PC-9 (cell line): ENCODE data around the gene ETS1. TPM values are rescaled to one million over a fixed set of nuclear protein-coding genes. Genes with fewer than 3 reads are reported as not detected.

Experiments used
- BruUV-seq: library from RNA; stranded (reverse); fragments of 400-500 nt; replicated peaks from 2 replicates; lab custom pipeline; 2021; lab: Mats Ljungman, UMichigan
- CTCF ChIA-PET: fragments of 300-600 bp; sonication (Branson Sonifier 250); formaldehyde crosslinking; loops from one replicate; lab custom pipeline; 2022; ENCODE audit warnings: antibody characterized with exemption; lab: Charles Lee
- POLR2A ChIA-PET: fragments of 300-600 bp; sonication (Branson Sonifier 250); formaldehyde crosslinking; loops from one replicate; lab custom pipeline; 2022; ENCODE audit warnings: antibody characterized with exemption; ENCODE audit not compliant: unreplicated experiment; lab: Charles Lee
- DNase-seq, 2 experiments: peaks; one replicate each; pipeline versions ENCODE4 v3.0.0 to v3.0.0-alpha.2; 2015 to 2022; ENCODE audit warnings: mixed read lengths in 1 of 2
- H2AFZ ChIP-seq: fragments of 200-600 bp; sonication (generic); 2 replicates; pipeline ENCODE4 v1.8.1; 2017; ENCODE audit warnings: antibody characterized with exemption
- H3F3A ChIP-seq: fragments of 200-600 bp; sonication (generic); 2 replicates; pipeline ENCODE4 v1.8.1; 2017; ENCODE audit warnings: antibody characterized with exemption, mild to moderate bottlenecking, low read depth; ENCODE audit not compliant: insufficient read depth
- H3K27ac ChIP-seq: fragments of 200-600 bp; sonication (generic); 2 replicates; pipeline ENCODE4 v1.6.1; 2016; ENCODE audit warnings: mixed run types
- H3K27me3 ChIP-seq: fragments of 200-600 bp; sonication (generic); 2 replicates; pipeline ENCODE4 v1.6.1; 2016; ENCODE audit warnings: low read depth, mixed run types; ENCODE audit not compliant: insufficient read depth
- H3K36me3 ChIP-seq: fragments of 200-600 bp; sonication (generic); 2 replicates; pipeline ENCODE4 v1.6.1; 2016; ENCODE audit warnings: low read depth, mixed run types
- H3K4me1 ChIP-seq: fragments of 200-600 bp; sonication (generic); replicated peaks from 2 replicates; pipeline ENCODE4 v1.6.1; 2016; ENCODE audit warnings: mixed run types; ENCODE audit not compliant: insufficient read depth
- H3K4me2 ChIP-seq: fragments of 200-600 bp; sonication (generic); 2 replicates; pipeline ENCODE4 v1.6.1; 2017; ENCODE audit warnings: mixed run types
- H3K4me3 ChIP-seq: fragments of 200-600 bp; sonication (generic); 2 replicates; pipeline ENCODE4 v1.6.1; 2016; ENCODE audit warnings: mixed run types
- H3K79me2 ChIP-seq: fragments of 200-600 bp; sonication (generic); 2 replicates; pipeline ENCODE4 v1.6.1; 2017; ENCODE audit warnings: low read depth, mixed run types
- H3K9me2 ChIP-seq: fragments of 200-600 bp; sonication (generic); 2 replicates; pipeline ENCODE4 v1.8.1; 2017; ENCODE audit warnings: mild to moderate bottlenecking; ENCODE audit not compliant: insufficient read depth
- H3K9me3 ChIP-seq: fragments of 200-600 bp; sonication (generic); 2 replicates; pipeline ENCODE4 v1.8.1; 2016; ENCODE audit warnings: low read depth; ENCODE audit not compliant: insufficient read depth
- H4K20me1 ChIP-seq: fragments of 200-600 bp; sonication (generic); 2 replicates; pipeline ENCODE4 v1.8.1; 2017; ENCODE audit not compliant: insufficient read depth
- EZH2 ChIP-seq: fragments of 200-600 bp; sonication (generic); IDR thresholded peaks from 2 replicates; pipeline ENCODE4 v1.8.0; 2017; ENCODE audit warnings: antibody characterized with exemption, low read depth
- intact Hi-C: fragments of 100-400 bp; cut with micrococcal nuclease; formaldehyde crosslinking; loops from one replicate; pipeline ENCODE4 v1.10.0; 2022; ENCODE audit not compliant: unreplicated experiment
- total RNA-seq: library from RNA; stranded (reverse); gene quantifications from 2 replicates; pipeline ENCODE4 v1.2.3, GENCODE V29; 2021
- TF ChIP-seq, protein P1 (sequence below): fragments of 200-600 bp; sonication (generic); conservative IDR thresholded peaks from 2 replicates; pipeline ENCODE4 v1.6.1; 2017; ENCODE audit warnings: mixed run types, antibody characterized with exemption, mild to moderate bottlenecking, moderate library complexity

The ETS1 gene
- total RNA-seq, 1 experiment from 2014 or later: 23.3 TPM

DNA sequence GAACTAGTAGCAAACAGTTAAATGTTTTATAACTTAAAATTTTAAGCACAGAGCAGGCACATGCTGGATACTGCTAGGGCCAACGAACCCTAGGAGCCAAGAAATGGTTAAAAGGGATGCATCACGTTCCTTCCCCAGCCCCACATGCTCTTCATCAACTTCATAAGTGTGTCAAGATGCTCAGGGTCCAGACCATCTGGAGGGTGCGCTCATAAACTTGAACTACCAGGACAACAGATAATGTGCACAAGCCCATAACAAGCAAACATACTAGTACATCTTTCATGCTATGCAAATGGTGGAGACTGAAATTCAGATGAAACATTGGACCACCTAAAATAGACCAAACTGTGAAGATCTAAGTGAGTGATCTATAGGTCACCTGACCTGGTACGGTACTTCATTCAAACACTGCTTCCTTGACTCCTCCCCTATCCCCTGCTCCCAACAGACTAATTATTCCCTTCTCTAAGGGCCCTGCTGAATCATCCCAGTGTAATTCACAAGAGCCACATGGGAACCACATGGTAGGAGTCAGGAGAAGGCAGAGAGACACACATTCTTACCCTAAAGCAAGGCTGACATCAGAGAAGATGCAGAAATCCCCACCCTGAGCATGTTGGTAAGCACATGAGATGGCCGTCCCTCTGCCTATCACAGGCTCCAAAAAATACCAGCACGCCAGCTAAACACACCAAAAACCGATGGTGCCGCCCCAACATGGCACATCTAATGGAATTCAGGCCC, 83.9 kb downstream of the ETS1 start:
- H3F3A ChIP-seq: peaks cover 25% of the 10 kb centered on the region
- H3K9me3 ChIP-seq: no peaks in the 10 kb centered on the region
- H3K27me3 ChIP-seq: no peaks in the 10 kb centered on the region
- POLR2A ChIA-PET: interaction anchor here (0.5 kb wide), 1 partner anchor 145 kb away, joined by 3 read pairs; no protein-coding TSS in a partner anchor
- H4K20me1 ChIP-seq: no peaks in the 10 kb centered on the region
- H2AFZ ChIP-seq: no peak overlapping the region
- H3K4me2 ChIP-seq: peak overlapping the region; percentile 37
- H3K9me2 ChIP-seq: no peaks in the 10 kb centered on the region
- H3K4me3 ChIP-seq: no peak overlapping the region
- no TSS peak for BruUV-seq
- intact Hi-C loops: no loop called here
- CTCF ChIA-PET: no interaction called here
- DNase-seq: no peak
- H3K4me1 ChIP-seq: peaks cover 63% of the 10 kb centered on the region
- H3K27ac ChIP-seq: peak overlapping the region; percentile 56
- TF ChIP-seq, protein P1, sequence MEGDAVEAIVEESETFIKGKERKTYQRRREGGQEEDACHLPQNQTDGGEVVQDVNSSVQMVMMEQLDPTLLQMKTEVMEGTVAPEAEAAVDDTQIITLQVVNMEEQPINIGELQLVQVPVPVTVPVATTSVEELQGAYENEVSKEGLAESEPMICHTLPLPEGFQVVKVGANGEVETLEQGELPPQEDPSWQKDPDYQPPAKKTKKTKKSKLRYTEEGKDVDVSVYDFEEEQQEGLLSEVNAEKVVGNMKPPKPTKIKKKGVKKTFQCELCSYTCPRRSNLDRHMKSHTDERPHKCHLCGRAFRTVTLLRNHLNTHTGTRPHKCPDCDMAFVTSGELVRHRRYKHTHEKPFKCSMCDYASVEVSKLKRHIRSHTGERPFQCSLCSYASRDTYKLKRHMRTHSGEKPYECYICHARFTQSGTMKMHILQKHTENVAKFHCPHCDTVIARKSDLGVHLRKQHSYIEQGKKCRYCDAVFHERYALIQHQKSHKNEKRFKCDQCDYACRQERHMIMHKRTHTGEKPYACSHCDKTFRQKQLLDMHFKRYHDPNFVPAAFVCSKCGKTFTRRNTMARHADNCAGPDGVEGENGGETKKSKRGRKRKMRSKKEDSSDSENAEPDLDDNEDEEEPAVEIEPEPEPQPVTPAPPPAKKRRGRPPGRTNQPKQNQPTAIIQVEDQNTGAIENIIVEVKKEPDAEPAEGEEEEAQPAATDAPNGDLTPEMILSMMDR: no peak
- TF ChIP-seq EZH2: no peak
- H3K36me3 ChIP-seq: no peaks in the 10 kb centered on the region
- H3K79me2 ChIP-seq: peaks cover 76% of the 10 kb centered on the region

DNA sequence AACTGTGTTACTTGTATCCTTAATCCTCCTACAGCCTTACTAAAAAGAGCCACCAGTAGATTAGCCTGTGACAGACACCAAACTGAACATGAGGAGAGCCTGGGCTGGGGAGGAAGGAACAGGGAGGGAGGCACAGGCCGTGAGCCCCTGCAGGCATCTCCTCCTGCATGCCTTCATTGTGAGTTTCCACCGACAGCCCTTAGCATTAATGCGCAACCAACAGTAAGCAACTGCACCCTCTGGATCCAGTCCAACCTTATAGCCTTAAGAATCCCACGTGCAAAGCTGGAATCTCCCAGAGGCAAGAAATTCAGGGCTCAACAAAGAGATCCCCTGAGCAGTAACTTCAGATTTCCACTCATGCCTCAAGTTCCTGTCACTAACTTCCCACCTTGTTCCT, 84.6 kb downstream of the ETS1 start:
- H3K79me2 ChIP-seq: peaks cover 73% of the 10 kb centered on the region
- peak overlapping the region; percentile 56 for H3K27ac ChIP-seq

DNA sequence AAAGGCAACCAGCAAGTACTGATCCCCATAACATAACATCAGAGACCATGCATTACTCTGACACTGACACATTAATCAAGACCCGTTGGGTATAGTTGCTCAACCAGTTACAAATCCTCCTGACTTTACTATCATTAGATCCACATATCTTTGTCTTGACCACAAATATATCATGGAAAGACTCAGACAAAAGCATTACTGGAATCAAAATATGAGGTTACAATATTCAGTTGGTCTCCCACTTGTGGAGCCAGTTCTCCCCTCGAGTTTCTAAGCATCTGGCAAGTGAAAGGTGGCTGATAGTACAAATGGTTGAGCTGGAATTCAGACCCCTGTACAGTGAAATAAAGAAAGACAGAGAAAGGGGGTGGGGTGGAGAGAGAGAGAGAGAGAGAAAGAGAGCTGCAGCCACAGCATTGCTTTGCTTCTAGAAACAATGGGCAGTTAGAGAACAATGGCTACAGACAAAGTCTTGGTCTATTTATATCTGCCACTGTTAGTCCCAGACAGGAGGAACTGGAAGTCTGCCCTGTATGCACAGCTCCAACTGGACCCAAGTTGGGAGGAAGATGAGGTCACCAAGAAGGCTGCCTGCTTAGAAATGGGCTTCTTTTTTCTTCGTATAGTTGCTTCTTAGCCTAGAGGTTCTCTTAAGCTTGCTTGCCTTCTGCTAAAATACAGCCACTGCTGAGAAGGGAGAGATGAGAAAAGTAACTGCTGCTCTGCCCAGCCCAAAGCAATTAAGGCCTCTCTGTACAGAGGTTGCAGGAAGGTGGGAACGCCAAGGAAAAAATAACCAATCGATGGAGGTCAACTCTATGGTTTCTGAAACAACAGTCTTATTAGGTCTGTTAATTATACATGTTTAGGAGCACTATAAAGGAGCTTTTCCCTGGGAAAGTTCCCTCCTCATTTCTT, 85.5 kb downstream of the ETS1 start:
- no TSS peak for BruUV-seq
- TF ChIP-seq EZH2: no peak
- TF ChIP-seq, protein P1: no peak
- ChIA-PET CTCF (no interaction called here), POLR2A (no interaction called here)
- Histone ChIP-seq H3K27me3 (no peaks in the 10 kb centered on the region), H3K4me2 (peak overlapping the region; percentile 37), H3K79me2 (peaks cover 71% of the 10 kb centered on the region), H3K4me3 (no peak overlapping the region), H3K9me2 (no peaks in the 10 kb centered on the region), H3F3A (peaks cover 29% of the 10 kb centered on the region), H3K9me3 (no peaks in the 10 kb centered on the region), H3K36me3 (no peaks in the 10 kb centered on the region), H2AFZ (no peak overlapping the region), H4K20me1 (no peaks in the 10 kb centered on the region), H3K27ac (peak overlapping the region; percentile 56), H3K4me1 (peaks cover 60% of the 10 kb centered on the region)
- no peak for DNase-seq
- intact Hi-C loops: no loop called here

More for the DNA sequence above, 84.6 kb downstream of the ETS1 start:
- no peaks in the 10 kb centered on the region for H3K9me3 ChIP-seq
- H3K4me2 ChIP-seq: peak overlapping the region; percentile 37
- no peaks in the 10 kb centered on the region for H3K9me2 ChIP-seq
- intact Hi-C loops: no loop called here
- peaks cover 63% of the 10 kb centered on the region for H3K4me1 ChIP-seq
- H3K27me3 ChIP-seq: no peaks in the 10 kb centered on the region
- CTCF ChIA-PET: no interaction called here
- peaks cover 29% of the 10 kb centered on the region for H3F3A ChIP-seq
- no peaks in the 10 kb centered on the region for H4K20me1 ChIP-seq
- DNase-seq: peak; percentile 71 to 86
- POLR2A ChIA-PET: interaction anchor here (0.5 kb wide), 1 partner anchor 145 kb away, joined by 3 read pairs; no protein-coding TSS in a partner anchor
- H2AFZ ChIP-seq: no peak overlapping the region
- no peak overlapping the region for H3K4me3 ChIP-seq
- BruUV-seq: no TSS peak
- H3K36me3 ChIP-seq: no peaks in the 10 kb centered on the region
- TF ChIP-seq, protein P1: no peak
- TF ChIP-seq EZH2: no peak
